OCI-LY7 (cell line): ENCODE measurements around the gene CXCL1. TPM values are rescaled to one million over a fixed set of nuclear protein-coding genes. Genes with fewer than 3 reads are reported as not detected.

Source experiments
- BruUV-seq: library from RNA; stranded (reverse); fragments of 400-500 nt; replicated peaks from 2 replicates; lab custom pipeline; 2021; lab: Mats Ljungman, UMichigan
- CTCF ChIA-PET: fragments of 300-600 bp; sonication (Branson Sonifier 250); formaldehyde crosslinking; loops from one replicate; lab custom pipeline; 2022; ENCODE audit warnings: antibody characterized with exemption; ENCODE audit not compliant: unreplicated experiment; lab: Charles Lee
- POLR2A ChIA-PET: fragments of 300-600 bp; sonication (Branson Sonifier 250); formaldehyde crosslinking; loops from one replicate; lab custom pipeline; 2022; ENCODE audit warnings: antibody characterized with exemption; lab: Charles Lee
- DNase-seq: peaks from one replicate; pipeline ENCODE4 v3.0.0-alpha.2; 2015; ENCODE audit warnings: low spot score
- H2AFZ ChIP-seq: fragments of 200-600 bp; sonication (generic), shearing (Covaris generic); 2 replicates; pipeline ENCODE4 v1.6.1; 2014; ENCODE audit warnings: mild to moderate bottlenecking, antibody characterized with exemption, low read length, moderate library complexity
- H3K27ac ChIP-seq: fragments of 200-600 bp; sonication (generic); 2 replicates; pipeline ENCODE4 v1.5.1; 2014; ENCODE audit warnings: mixed run types, low read depth, mild to moderate bottlenecking, moderate library complexity, low read length, inconsistent platforms; ENCODE audit not compliant: poor library complexity, severe bottlenecking
- H3K36me3 ChIP-seq: fragments of 200-600 bp; sonication (generic); 2 replicates; pipeline ENCODE4 v1.6.1; 2014; ENCODE audit warnings: mild to moderate bottlenecking, antibody characterized with exemption, low read length, moderate library complexity, mixed read lengths; ENCODE audit not compliant: insufficient read depth
- H3K4me1 ChIP-seq: fragments of 200-600 bp; sonication (generic); 2 replicates; pipeline ENCODE4 v1.5.1; 2014; ENCODE audit warnings: mild to moderate bottlenecking, low read length; ENCODE audit not compliant: insufficient read depth, poor library complexity, severe bottlenecking
- H3K4me2 ChIP-seq: fragments of 200-600 bp; sonication (generic); 2 replicates; pipeline ENCODE4 v1.6.1; 2014; ENCODE audit warnings: mild to moderate bottlenecking, low read length
- H3K4me3 ChIP-seq: fragments of 200-600 bp; sonication (generic); 2 replicates; pipeline ENCODE4 v1.5.1; 2014; ENCODE audit warnings: mild to moderate bottlenecking, low read depth, low read length; ENCODE audit not compliant: poor library complexity, severe bottlenecking
- H3K79me2 ChIP-seq: fragments of 200-600 bp; sonication (generic); 2 replicates; pipeline ENCODE4 v1.6.1; 2016; ENCODE audit warnings: low read depth, mild to moderate bottlenecking, low read length, moderate library complexity, mixed read lengths; ENCODE audit not compliant: insufficient read depth
- H3K9me2 ChIP-seq: fragments of 200-600 bp; sonication (generic); 2 replicates; pipeline ENCODE4 v1.6.1; 2016; ENCODE audit warnings: mild to moderate bottlenecking, low read length, mixed read lengths; ENCODE audit not compliant: insufficient read depth
- H3K9me3 ChIP-seq: fragments of 200-600 bp; sonication (generic); 2 replicates; pipeline ENCODE4 v1.6.1; 2014; ENCODE audit warnings: mild to moderate bottlenecking, mixed run types, low read length, mixed read lengths
- H4K20me1 ChIP-seq: fragments of 200-600 bp; sonication (generic); 2 replicates; pipeline ENCODE4 v1.6.1; 2014; ENCODE audit warnings: mild to moderate bottlenecking, antibody characterized with exemption, low read length, moderate library complexity, mixed read lengths; ENCODE audit not compliant: insufficient read depth
- EZH2phosphoT487 ChIP-seq: fragments of 200-600 bp; sonication (generic); IDR thresholded peaks from 2 replicates; pipeline ENCODE4 v1.6.1; 2018; ENCODE audit warnings: low read depth, borderline replicate concordance, mild to moderate bottlenecking, mixed run types, antibody characterized with exemption, low read length, moderate library complexity, mixed read lengths
- intact Hi-C: fragments of 100-400 bp; cut with micrococcal nuclease; formaldehyde crosslinking; loops from one replicate; pipeline ENCODE4 v1.10.0; 2022; ENCODE audit not compliant: unreplicated experiment
- total RNA-seq, 2 experiments: library from RNA; depleted of rRNA in 1 of 2; stranded (reverse); fragments of >200 nt in 1 of 2; shearing (Covaris generic) in 1 of 2; gene quantifications; 2 replicates each; pipeline ENCODE4 v1.2.3, GENCODE V29; 2014 to 2022
- TF ChIP-seq, protein P1 (sequence below): fragments of 200-600 bp; sonication (generic); conservative IDR thresholded peaks from 2 replicates; pipeline ENCODE4 v1.5.1; 2014; ENCODE audit warnings: mild to moderate bottlenecking, antibody characterized with exemption, low read length, moderate library complexity, mixed read lengths

CXCL1 gene
- total RNA-seq, 2 experiments from 2014 or later, result not detected

DNA sequence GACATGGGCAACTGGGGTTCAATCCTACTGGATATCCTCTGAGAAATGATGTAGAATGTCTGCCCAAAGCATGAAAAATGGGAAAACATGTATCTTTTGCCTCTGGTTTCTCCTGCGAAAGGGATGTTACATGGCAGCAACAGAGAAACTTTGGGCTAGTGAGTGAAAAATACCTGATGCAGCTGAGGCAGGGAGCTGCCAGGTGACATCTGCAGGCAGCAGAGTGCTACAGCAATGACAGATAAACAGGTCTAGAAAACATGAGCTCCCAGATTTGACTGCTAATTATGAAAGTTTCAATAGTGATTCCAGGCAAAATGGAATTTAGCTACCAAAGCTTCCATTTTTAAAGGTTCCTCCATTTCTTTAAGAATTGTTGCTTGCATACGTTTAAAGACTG, 4.8 kb upstream of the CXCL1 start:
- Histone ChIP-seq H3K79me2 (no peaks in the 10 kb centered on the region), H4K20me1 (no peaks in the 10 kb centered on the region), H3K36me3 (no peaks in the 10 kb centered on the region), H3K27ac (no peak overlapping the region), H3K4me1 (no peaks in the 10 kb centered on the region), H3K9me2 (no peaks in the 10 kb centered on the region), H3K4me3 (no peak overlapping the region), H2AFZ (no peak overlapping the region), H3K9me3 (no peaks in the 10 kb centered on the region), H3K4me2 (no peak overlapping the region)
- no TSS peak for BruUV-seq
- POLR2A ChIA-PET, result interaction anchor here (0.5 to 0.7 kb wide), 2 partner anchors 180 to 1250 kb away, joined by 3 to 4 read pairs; no protein-coding TSS in a partner anchor
- CTCF ChIA-PET, result no interaction called here
- intact Hi-C loops, result no loop called here
- peak; percentile 3 for DNase-seq
- TF ChIP-seq, protein P1, sequence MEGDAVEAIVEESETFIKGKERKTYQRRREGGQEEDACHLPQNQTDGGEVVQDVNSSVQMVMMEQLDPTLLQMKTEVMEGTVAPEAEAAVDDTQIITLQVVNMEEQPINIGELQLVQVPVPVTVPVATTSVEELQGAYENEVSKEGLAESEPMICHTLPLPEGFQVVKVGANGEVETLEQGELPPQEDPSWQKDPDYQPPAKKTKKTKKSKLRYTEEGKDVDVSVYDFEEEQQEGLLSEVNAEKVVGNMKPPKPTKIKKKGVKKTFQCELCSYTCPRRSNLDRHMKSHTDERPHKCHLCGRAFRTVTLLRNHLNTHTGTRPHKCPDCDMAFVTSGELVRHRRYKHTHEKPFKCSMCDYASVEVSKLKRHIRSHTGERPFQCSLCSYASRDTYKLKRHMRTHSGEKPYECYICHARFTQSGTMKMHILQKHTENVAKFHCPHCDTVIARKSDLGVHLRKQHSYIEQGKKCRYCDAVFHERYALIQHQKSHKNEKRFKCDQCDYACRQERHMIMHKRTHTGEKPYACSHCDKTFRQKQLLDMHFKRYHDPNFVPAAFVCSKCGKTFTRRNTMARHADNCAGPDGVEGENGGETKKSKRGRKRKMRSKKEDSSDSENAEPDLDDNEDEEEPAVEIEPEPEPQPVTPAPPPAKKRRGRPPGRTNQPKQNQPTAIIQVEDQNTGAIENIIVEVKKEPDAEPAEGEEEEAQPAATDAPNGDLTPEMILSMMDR, result peak; percentile 56
- TF ChIP-seq EZH2phosphoT487, result no peak

DNA sequence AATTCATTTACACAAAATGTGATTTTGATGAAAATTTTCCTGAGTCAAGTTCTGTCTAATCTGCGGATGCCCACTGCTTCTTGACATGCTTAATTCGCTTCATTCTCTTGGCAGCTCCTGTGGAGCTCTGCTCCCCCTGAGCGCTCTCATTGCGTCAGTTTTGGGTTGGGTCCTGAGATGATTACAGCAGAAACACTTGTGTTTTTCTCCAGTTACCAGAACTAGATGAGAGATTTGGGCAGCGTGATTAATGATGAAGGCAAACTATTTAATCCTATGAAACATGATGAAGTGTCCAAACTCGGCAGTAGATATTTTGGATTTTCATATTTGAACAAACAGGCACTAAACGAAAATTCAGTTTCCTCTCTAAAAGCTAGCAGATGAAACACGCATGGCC, 4.2 kb upstream of the CXCL1 start:
- Histone ChIP-seq H3K79me2 (no peaks in the 10 kb centered on the region), H3K36me3 (no peaks in the 10 kb centered on the region), H3K4me1 (no peaks in the 10 kb centered on the region), H2AFZ (no peak overlapping the region), H3K4me3 (no peak overlapping the region), H3K9me2 (no peaks in the 10 kb centered on the region), H3K27ac (no peak overlapping the region), H4K20me1 (no peaks in the 10 kb centered on the region), H3K4me2 (no peak overlapping the region), H3K9me3 (no peaks in the 10 kb centered on the region)
- intact Hi-C loops, result no loop called here
- DNase-seq, result no peak
- no TSS peak for BruUV-seq
- TF ChIP-seq, protein P1, result no peak
- no peak for TF ChIP-seq EZH2phosphoT487
- ChIA-PET POLR2A (interaction anchor here (0.5 to 0.7 kb wide), 2 partner anchors 179 to 1251 kb away, joined by 3 to 4 read pairs; no protein-coding TSS in a partner anchor), CTCF (no interaction called here)

DNA sequence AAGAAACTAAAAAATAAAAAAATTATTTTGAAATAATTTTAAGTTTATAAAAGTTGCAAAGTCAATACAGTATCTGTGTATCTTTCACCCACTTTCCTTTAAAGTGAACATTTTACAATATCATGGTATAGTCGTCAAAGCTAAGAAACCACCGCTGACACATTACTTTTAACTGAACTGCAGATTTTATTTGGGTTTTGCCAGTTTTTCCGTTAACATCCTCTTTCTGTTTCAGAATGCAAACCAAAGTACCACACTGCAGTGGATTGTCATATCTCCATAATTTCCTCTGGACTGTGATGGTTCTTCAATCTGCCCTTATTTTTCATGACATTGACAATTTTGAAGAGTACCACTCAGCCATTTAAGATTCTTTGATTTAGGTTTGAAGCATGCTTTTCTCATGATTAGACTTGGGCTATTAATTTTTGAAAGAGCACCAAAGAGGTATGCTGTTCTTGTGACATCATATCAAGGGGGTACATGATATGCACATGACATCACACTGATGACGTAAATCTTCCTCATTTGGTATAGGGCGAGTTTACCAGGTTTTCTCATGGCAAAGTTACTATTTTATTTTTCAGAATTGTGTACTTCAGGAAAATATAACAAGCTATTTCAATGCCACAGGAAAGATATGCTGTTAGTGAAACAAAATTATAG, 3.6 kb upstream of the CXCL1 start:
- Histone ChIP-seq H3K79me2 (no peaks in the 10 kb centered on the region), H3K4me1 (no peaks in the 10 kb centered on the region), H3K4me3 (no peak overlapping the region), H4K20me1 (no peaks in the 10 kb centered on the region), H3K9me2 (no peaks in the 10 kb centered on the region), H3K4me2 (no peak overlapping the region), H3K36me3 (no peaks in the 10 kb centered on the region), H2AFZ (no peak overlapping the region), H3K9me3 (no peaks in the 10 kb centered on the region), H3K27ac (no peak overlapping the region)
- TF ChIP-seq, protein P1, result no peak
- no peak for TF ChIP-seq EZH2phosphoT487
- BruUV-seq, result no TSS peak
- CTCF ChIA-PET, result no interaction called here
- no peak for DNase-seq
- intact Hi-C loops, result no loop called here
- POLR2A ChIA-PET, result interaction anchor here (0.6 kb wide), 1 partner anchor 1057 kb away, joined by 4 read pairs; no protein-coding TSS in a partner anchor
